NCI-H345 treated with DMSO at 0.1 percent for 48 hours (cell line): ENCODE results near the gene CACNA2D3.

Source experiments
- DNase-seq: peaks from one replicate; lab custom pipeline; 2025; ENCODE audit not compliant: unreplicated experiment; lab: John Stamatoyannopoulos, UW

CACNA2D3 gene

DNA sequence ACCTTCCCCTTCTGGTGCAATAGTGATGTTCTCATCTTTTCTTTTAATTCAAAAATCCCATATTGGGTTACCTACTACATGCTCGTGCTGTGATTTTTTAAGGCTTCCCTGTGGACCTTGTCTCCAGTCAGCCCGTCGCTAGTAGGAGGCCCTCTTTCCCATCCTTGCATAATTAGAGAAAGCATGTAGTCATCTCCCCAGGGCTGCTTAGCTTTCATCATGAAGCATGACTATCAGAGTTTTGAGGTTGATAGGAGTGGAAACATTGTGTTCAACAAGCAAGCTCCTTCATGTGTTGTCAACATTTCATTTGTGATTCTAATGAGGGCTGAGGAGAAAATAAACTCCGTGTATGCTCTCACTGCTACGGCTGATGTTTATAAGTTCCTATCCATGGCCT lies 814.2 kb downstream of the CACNA2D3 start:
- no peak for DNase-seq

DNA sequence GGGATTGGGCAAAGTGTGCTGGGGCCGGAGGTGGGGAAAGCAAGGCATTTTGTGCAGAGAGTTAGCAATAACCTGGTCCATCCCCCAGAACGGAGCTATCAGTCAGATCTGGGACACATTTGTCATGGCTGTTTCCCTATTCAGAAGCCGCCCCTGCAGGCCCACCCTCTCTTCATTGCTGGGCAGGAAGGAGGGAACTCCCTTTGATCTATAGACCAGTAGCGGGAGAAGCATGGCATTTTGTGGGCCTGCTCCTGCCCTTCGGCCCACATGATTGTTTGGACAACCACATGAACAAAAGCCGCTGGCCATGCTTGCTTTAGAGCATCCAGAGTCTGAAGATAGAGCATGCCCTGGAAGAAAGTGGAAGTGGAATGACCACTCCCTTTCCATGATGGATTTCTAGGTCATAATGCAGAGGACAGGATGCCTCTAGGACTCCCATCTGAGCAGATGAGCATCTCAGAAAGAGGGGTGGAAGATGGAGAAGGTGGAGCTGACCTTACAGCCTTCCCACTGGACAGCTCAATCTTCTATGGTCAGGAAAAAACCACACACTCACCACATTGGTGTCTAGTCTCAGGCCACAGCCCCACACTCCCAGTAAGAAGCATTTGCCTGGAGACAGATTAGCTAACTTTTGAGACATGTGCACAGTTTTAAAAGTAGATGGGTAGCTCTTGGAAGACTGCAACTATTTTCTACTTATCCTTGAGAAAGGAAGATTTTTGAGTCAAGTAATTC lies 817.4 kb downstream of the CACNA2D3 start:
- DNase-seq = no peak

DNA sequence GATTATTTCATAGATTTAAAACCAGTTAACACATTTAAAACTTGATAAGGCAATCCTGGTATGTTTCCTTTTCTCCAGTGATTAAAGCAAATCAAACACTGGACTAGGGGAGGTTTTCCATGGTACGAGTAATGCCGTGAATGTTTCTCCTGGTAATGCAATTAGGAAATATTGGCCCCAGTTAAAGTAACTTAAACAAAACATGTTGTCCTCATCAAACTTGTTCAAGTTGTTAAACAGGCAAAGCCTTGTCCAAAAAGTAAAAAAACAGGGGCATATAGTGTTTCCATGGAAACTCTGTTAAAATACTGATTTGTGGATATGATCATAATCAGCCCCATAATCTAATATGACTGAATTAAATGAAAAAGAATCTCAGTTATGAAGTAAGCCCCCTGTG lies 818.6 kb downstream of the CACNA2D3 start:
- DNase-seq = no peak

DNA sequence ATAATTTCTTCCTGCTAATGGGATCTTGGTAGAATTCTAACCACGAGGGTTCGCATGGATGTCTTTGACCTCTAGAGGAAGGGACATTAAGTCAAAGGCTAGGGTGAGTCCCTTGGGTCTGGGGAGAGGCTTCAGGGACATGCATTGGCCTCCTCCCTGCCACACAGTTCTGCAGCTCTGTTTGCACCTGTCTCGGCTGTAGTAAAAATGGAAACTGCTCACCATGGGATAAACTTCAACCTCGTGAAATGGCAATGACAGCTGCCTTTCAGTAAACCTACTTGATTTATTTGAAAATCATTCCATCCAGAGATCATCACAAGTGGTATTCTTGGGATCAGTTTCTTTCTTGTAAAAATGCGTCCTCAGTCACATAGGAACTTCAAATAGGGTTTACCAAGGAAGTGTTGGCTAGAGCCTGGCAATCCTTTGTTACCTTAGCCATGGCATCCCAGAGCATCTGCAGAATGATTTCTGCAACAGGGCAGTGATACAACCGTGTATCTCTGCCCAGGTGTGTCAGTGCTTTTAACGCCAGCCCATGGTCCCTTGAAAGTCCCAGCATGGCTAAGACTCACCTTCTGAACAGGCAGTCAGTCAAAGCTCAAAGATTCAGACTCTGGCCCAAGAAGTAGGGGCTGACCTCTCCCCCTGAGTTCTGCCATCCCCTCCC lies 819.5 kb downstream of the CACNA2D3 start:
- DNase-seq = no peak

DNA sequence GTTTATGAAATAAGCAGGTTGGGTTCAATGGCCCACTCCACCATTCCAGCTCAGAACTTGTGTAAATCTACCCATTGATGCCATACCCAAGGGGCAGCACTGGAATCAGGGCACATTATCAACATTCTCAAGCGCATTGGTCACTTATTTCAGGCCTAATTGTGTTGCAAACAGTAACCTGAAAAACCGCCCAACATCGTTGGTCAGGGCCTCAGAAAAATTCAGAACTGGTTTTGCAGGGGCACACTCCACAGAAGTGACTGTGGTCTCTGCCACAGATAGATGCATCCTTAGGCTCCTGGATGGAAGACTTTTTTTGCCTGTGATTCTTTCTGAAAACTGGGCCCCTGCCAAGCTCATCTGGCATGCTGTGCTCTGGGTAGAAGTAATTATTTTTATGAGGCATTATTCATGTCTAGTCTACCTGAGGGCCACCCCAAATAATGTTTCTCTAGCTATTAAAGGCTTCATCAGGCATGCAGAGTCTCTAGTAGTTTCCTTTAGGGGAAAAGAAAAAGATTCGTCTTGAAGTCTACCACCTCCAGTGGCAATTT lies 827.2 kb downstream of the CACNA2D3 start:
- DNase-seq = no peak

DNA sequence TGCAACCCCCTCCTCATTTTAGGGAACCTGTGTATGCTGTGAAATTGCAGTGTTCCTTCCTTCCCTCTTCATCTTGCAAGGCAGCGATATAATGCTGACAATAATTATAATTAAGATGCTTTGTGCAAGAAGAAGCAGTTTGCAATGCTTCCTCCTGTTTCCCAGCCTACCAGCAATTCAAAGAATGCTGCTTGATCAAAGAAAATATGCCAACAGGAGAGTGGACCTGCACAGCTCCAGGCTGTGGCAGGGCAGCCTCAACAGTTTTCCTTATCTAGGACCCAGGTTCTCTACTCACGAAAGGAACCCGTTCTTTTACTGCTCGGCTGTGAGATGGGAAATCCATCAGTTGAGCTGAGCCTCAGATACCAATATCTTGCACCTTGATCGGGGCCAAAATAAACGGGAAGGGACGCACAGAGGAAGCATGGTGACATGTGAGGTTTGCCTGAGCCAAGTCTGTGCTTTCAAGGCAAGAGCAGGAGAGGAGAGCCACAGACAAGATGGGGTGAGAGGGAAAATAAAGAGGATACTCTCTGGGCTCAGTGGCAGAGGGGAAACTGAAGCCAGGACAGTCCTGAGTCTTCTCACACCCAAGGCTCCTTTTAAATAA lies 828.1 kb downstream of the CACNA2D3 start:
- no peak for DNase-seq

DNA sequence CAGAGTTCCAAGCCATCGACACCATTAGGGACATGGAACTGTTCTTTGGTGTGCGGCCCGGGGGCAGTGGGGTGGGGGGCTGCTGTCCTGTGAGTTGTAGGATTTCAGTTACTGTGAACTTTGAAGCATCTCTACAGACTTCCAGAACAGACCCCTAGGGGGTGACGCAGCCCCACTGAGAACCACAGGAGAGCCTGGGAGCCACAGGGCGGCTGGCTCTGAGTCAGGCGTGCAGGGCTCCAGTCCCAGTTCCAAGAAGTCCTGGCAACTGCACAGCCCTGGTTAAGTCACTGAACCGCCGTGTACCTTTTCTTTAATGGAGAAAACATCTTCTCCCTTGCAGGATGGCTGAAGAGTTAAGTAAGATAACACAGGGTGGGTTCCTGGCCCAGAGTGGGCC lies 829.1 kb downstream of the CACNA2D3 start:
- DNase-seq = no peak

DNA sequence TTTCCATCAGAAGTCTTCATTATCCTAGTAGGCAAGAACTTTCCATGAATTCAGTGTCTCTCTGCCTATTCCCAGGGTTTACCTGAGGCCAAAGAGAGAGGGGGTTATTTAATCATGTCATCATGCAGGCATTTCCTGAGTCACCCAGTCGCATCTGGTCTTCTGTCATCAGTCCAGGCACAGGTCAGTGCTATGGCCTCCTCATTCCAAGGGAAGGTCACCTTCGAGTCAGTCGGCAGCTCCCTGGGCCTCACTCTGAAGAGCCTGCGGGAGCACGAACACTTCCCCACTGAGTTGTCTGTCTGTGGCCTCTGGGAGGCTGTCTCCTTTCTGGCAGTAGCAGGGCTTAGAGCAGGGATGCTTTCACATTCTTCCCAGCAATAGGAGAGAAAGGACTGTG lies 831.7 kb downstream of the CACNA2D3 start:
- DNase-seq = no peak

DNA sequence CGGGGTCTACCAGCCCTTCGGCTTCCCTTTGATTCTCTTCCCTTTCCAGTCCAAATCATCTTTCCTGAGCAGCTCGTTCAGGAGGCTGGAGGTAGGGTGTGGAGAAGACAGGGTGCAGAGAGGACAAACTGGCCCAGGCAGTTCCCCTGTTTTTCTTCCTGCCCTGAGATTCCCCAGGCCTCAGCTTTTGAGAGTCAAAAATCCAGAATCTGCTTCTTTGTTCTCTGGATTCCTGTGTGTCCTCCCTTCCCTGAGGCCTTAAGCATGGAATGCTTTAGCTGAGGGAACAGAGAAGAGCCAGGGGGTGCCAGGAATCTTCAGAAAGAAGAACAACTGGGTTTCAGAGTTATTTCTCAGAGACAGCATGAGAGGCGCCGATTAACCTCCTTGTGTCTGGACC lies 832.2 kb downstream of the CACNA2D3 start:
- no peak for DNase-seq

DNA sequence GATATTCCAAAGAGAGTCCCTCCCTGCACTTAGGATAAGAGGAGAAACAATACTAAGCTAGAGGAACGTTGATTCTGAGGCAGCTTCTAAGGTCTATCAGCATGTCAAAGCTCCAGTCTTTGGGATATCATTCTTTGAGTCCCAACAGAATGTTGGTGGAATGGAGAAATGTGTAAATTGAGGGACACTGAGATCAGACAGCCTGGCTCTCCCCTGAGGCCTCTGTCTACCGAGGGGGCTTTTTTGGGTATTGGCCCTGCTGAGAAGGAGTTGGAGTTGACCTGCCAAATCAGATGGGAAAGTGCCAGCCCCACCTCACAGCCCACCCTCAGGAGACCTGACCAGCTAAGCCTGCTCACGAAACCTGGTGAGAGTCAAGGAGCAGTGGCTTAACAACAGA lies 833.1 kb downstream of the CACNA2D3 start:
- DNase-seq = no peak

DNA sequence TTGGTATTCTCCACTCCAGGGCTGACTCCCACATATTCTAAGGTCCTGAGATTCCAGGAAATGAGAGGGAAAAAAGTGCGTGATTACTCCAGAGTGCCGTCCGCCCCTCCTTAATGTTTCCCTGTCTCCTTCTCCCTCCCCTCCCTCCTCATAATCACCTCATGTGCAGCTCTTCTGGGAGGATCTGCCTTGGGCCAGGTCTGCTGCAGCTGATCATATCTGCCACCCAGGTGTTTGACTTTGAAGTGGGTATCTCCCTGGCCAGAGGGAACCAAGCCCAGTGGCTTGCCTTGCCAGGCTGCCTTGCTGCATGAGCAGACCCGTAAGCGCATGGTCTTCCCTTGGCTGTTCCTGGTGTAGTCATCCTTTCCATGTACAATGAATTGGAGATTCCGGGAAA lies 833.6 kb downstream of the CACNA2D3 start:
- no peak for DNase-seq

DNA sequence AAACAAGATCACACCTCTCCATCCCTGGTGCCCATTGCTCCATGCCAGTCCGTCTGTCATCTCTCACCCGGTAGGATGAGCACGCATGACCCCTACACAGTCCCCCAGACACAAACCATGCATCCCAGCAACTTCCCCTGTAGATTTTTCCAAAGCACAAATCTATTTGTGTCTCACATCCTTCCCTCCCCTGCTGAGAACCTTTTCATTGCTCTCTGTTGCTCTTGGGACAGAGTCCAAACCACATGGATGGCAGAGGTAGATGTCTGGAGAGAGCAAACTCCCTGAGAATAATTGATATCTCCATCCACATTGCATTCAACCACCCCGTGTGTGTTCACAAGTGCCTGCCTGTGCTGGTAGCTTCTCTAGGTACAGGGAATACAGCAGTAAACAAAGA lies 835.4 kb downstream of the CACNA2D3 start:
- DNase-seq = no peak

DNA sequence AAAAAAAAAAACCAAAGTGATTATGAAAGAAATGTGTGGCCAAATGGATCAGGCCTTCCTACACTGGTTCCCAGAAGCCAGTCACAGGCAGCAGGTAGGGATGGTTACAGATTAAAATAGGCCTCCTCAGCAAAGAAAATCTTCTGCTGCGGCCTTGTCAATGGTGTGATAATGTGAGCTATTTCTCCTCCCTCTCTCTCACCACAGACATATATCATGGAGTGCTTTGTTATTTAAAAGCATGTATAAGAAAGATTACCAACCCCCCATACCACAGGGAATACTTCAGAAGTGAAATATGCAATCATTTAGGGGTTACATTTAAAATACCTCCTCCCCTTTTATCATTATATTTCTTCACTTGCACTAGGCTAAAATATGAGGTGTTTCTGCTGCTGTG lies 837.7 kb downstream of the CACNA2D3 start:
- DNase-seq = no peak

DNA sequence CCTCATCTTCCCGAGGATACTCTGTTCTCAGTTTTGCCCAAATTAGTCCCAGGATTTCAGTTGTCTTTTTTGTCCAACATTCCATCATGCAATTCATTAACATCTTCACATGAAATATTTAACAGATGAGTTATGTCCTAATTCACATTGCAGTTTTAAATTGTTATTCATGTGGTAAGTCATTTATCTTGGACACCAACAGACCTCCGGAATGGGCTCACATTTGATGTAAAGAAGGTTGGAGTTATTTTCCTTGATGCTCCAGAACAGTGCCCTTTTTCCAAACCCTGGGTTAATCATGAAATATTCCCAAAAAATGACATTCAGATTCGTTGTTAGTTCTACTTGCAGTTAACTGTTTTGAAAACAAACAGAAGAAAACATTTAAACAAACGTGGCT lies 838.3 kb downstream of the CACNA2D3 start:
- DNase-seq = no peak

DNA sequence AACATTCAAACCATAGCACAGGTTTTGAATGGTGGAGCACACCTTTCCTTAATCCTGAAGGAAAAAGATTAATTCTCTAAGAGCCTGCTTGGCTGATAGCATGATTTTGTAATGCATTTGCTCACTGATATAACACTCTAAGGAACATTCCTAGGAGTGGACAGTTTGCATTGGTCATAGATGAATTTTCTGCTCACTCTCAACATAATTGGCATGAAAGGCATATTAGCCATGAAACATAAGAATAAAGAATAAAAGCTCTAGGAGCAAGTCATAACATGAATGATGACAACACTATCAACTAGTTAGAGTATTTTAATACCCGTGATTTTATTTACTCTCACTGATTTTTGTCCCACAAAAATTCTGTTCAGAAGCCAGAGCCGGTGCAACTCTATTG lies 839.8 kb downstream of the CACNA2D3 start:
- DNase-seq = no peak

DNA sequence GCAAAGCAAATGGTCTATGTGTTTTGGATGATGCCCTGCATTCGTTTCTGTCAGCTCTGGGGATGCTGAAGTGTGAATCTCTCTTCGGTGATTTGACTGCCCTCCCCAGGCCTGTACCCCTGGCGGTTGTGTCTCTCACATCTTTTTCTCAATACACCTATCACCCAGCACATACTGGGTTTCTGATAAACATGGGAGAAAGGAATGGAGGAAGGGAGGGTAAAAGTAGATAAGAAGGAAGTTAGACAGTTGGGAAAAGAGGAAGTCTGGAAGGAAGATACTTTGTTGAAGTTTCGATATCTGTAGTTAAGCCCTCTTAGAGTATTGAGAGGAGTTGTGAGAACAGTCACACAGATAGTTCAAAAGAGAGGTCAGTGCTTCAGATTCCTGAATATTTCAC lies 841.3 kb downstream of the CACNA2D3 start:
- DNase-seq = no peak

DNA sequence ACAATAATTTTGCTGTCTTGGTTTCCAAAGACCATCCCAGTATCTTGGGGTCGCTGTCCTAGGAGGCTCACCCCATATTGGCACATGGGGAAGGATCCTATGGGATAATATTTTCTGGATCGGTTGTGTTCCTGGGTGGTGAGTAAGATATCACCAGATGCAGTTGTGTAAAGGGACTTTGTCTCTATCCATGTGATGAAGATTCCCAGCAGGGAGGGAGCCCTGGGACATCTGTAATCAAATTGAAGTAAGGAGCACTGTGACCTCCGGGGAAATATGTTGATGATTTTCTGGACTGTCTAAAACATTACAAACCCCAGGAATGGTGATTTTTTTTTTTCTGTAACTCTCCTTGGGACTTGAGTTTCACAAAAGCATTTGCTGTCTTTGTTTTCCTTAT lies 841.7 kb downstream of the CACNA2D3 start:
- no peak for DNase-seq

DNA sequence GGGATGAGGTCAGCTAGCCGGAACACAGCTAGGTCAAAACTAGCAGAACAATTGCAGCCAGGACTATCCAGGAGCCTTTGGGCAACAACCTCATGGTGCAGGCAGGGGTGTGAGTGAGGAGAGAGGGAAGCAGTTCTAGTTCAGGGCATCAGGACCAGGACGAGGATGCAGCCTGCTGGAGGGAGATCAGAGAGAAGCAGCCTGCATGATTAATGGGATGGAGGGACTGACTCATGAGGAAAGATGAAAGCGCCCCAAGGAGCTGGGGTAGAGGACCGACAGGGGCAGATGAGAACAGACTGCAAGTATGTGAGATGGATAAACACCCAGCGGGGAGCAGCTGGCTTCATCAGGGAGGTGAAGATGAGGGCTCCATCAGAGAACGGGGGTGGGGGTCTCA lies 843.4 kb downstream of the CACNA2D3 start:
- DNase-seq = no peak

DNA sequence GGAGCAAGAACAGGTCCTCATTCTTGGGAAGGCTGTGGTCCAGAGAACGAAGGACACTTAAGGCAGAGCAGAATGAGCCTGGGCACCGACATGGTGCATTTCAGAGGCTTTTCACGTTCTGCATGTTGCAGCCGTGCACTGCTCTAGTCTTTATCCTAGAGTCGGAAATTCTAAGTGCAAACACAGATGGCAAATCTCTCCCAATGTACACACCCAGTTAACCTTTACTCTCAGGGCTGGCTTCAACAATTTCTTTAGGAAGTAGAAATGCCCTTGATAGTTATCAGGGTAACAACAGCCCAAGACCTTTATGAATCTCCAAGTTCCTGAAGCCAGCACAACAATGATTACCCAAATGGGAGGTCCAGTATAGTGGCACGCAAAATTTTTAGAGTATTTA lies 844.6 kb downstream of the CACNA2D3 start:
- no peak for DNase-seq

DNA sequence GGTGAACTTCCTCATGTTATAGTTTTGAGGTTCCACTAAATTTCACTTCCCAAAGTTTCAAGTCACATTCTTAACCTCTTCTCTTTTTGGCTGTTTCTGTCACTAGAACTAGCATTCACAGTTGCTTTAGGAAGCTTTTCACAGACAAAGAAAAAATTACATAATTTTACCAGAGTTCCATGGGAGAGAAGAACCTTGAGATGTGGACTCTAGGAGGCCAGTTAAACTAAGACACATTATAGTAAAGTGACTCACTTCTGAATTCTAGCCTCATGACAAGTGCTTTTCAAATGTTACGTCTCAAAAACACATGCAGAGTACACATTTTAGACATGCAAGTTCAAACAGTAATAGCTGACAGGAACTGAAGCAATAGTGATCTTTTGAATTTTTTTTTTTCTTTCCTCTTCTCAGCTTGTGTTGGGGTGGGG lies 845.4 kb downstream of the CACNA2D3 start:
- DNase-seq = no peak

DNA sequence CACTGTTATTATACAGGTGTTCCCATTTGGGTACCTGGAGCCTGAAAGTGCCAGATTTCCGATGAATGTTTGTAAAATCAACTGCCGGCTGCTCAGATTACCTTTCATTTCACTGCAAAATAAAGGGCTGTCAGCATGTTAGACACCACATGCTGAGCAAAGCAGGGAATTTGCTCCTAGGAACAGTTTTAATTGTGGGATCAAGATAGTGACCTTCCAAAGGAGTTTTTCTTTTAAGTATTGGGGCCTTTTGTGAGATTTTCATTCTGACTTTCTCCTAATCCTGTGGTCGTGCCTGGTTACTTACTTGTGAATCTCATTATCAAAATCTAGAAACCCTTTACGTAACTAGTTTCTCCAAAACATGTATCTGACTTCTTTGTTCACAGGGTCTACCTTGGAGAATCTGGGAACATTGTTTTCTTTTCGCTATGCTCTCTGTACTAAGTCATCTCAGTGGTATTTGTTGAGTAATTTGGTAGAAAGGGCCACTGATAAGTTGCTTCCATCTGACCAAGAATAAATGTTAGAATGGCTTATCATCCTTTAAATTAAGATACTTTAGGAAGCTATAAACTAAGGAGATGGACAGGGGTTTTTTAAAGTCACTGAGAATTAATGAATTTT lies 846.3 kb downstream of the CACNA2D3 start:
- DNase-seq = no peak

DNA sequence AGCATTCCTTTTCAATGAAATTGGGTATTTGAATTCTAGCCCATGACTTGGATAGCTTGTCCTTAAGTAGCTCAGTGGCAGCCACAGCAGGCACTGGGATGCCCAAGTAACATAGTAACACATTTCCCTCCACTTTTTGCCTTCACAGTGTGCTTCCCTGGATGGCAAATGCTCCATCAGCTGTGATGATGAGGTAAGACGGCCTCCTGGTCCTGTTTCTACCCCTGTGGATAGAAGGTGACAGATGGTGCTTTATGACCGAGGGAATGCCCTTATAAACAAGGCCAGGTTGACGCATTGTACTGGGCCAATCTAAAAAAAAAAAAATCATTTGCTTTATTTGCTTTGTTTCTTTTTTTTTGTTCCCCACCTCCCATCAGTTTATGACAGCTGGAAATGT lies 847.3 kb downstream of the CACNA2D3 start:
- DNase-seq = no peak
